Astrocyte of the cerebellum (primary cell): ENCODE measurements around the gene SHROOM2.

Experiments
- DNase-seq: peaks from one replicate; pipeline ENCODE4 v3.0.0-alpha.2; 2011; ENCODE audit warnings: low read depth
- H3K4me3 ChIP-seq: 2 replicates; pipeline ENCODE4 v1.5.1; 2011; ENCODE audit warnings: mild to moderate bottlenecking, low read depth, low read length, moderate library complexity
- in situ Hi-C: cut with HindIII; loops from 2 replicates; pipeline ENCODE4 v1.10.0; 2017; ENCODE audit warnings: low sequenced_read_pairs
- TF ChIP-seq, protein P1 (sequence below): IDR thresholded peaks from 2 replicates; pipeline ENCODE4 v1.5.1; 2012; ENCODE audit warnings: low read length, low read depth, moderate library complexity, mild to moderate bottlenecking; ENCODE audit errors: missing control alignments

The SHROOM2 gene

DNA sequence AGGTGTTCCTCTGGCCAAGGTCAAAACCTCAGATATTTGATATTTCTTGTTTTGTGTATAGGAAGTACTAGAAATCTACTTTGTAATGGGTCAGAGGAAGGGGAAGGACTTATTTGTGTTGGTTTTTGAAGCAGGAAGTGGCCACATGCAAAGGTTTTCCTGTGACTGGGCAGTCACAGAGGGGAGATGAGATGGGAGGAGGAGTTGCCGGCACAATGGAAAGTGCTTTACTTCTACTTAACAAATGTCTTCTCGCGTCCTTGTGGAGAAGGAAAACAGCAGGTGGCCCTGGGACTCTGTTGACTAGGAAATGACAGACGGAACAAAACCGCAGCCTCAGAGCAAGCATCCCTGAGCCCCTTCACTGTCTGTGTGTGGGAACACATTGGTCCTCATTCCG, 46.6 kb downstream of the SHROOM2 start:
- TF ChIP-seq, protein P1, sequence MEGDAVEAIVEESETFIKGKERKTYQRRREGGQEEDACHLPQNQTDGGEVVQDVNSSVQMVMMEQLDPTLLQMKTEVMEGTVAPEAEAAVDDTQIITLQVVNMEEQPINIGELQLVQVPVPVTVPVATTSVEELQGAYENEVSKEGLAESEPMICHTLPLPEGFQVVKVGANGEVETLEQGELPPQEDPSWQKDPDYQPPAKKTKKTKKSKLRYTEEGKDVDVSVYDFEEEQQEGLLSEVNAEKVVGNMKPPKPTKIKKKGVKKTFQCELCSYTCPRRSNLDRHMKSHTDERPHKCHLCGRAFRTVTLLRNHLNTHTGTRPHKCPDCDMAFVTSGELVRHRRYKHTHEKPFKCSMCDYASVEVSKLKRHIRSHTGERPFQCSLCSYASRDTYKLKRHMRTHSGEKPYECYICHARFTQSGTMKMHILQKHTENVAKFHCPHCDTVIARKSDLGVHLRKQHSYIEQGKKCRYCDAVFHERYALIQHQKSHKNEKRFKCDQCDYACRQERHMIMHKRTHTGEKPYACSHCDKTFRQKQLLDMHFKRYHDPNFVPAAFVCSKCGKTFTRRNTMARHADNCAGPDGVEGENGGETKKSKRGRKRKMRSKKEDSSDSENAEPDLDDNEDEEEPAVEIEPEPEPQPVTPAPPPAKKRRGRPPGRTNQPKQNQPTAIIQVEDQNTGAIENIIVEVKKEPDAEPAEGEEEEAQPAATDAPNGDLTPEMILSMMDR, result no peak
- no peak for DNase-seq
- no peak overlapping the region for H3K4me3 ChIP-seq
- in situ Hi-C loops, result no loop called here

DNA sequence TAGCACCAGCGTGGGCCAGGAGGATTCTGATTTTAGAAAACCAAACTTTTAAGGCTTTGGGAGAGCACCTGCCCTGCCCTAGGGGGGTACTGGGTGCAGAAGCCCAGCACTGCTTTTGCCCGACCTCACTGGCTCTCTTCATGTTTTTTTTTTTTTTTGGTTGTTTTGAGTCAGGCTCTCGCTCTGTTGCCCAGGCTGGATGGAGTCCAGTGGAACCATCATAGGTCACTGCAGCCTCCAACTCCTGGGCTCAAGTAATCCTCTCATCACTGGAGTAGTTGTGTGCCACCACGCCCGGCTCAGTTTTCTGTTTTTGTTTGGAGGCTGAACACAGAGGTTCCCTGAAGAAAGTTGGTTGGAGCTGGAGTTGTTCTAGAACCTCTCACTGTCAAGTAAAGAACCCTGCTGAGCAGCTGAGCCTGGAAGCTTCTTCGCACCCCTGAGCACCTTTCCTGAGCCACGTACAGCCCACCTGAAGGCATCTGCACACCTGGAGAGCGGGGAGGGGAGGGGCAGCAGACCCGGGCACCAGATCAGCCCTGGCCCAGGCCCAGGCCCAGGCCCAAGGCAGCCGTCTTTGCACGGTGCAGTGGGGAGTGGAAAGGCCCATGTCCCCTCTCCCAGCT, 49.5 kb downstream of the SHROOM2 start:
- DNase-seq, result no peak
- H3K4me3 ChIP-seq, result no peak overlapping the region
- in situ Hi-C loops, result no loop called here
- TF ChIP-seq, protein P1, result no peak

DNA sequence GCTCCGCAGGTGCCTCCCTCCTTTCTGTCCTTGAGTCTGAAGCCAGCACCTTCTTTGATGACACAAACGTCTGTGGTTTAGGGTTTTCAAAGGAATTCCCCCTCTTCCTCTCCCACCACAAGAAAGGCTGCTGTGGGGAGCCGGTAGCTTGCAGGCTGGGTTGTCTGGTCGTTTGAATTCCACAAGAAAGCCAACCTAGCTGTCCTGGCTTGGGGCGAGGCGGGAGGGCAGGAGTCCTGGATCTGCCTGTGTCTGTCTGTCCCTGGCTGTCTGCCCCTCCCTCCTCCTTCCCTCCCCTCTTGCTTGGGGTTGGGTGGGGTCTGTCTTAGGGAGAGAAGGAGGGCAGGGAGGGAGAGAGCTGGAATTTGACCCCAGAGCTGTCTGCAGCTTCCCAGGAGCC, 56.3 kb downstream of the SHROOM2 start:
- TF ChIP-seq, protein P1, result no peak
- in situ Hi-C loops, result no loop called here
- no peak overlapping the region for H3K4me3 ChIP-seq
- no peak for DNase-seq

DNA sequence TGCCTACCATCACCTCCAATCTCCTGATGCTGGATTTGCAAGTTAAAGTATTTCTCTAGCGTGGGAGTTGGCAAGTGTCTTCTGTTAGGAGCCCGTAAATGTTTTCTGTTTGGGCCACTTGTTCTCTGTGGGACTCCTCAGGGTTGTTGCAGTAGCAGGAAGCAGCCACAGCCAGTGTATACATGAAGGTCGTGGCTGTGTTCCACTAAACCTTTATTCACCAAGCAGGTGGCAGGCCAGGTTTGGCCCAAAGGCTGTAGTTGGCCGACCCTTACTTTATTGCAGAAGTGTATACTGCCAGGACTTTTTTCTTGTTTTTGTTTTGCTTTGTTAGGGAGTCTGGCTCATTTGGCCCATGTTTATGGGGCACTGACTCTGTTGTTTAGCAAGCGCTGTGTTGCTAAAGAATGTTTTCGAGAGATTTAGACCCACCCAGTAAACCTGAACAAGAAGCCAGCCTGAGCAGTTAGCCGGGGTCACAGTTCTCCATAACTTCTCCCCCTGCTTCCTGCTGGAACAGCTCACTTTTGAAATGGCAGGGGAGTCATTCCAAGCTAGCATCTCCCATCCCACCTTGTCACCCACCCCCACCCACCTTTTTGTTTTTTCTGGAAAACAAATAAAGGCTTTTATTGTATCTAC, 58.8 kb downstream of the SHROOM2 start:
- DNase-seq, result no peak
- no peak overlapping the region for H3K4me3 ChIP-seq
- in situ Hi-C loops, result no loop called here
- TF ChIP-seq, protein P1, result no peak

- no peak for DNase-seq
- in situ Hi-C loops, result no loop called here
- no peak overlapping the region for H3K4me3 ChIP-seq
- TF ChIP-seq, protein P1, result no peak
Measured at GRCh38 chrX:9845578-9845952, 59.3 kb downstream of the SHROOM2 start.

GRCh38 chrX:9846631-9847030, 60.4 kb downstream of the SHROOM2 start:
- no peak for DNase-seq
- TF ChIP-seq, protein P1, result no peak
- in situ Hi-C loops, result no loop called here
- H3K4me3 ChIP-seq, result no peak overlapping the region
